HG02852 (cell line): ENCODE data around the gene MYO16.

Experiments
- ATAC-seq: cut with Tn5 transposase; IDR thresholded peaks from one replicate; pipeline ENCODE4 v1.9.1; 2021; ENCODE audit warnings: mild to moderate bottlenecking, moderate library complexity; ENCODE audit not compliant: unreplicated experiment

Gene MYO16

GRCh38 chr13:108629181-108629752, at the start of gene MYO16:
TSS of gene MYO16 (plus strand) at chr13:108629611. CDS start at chr13:108629845, 234 bp downstream.
- no peak for ATAC-seq

- no peak for ATAC-seq
Measured at GRCh38 chr13:108586826-108587225, 42.6 kb upstream of the MYO16 start.

GRCh38 chr13:108588516-108588915, 40.9 kb upstream of the MYO16 start:
- ATAC-seq: no peak

- no peak for ATAC-seq
Measured at GRCh38 chr13:108594153-108594552, 35.3 kb upstream of the MYO16 start.

GRCh38 chr13:108595436-108596274, 33.8 kb upstream of the MYO16 start:
- no peak for ATAC-seq

GRCh38 chr13:108597943-108598342, 31.5 kb upstream of the MYO16 start:
- ATAC-seq: no peak

GRCh38 chr13:108606424-108606823, 23.0 kb upstream of the MYO16 start:
- no peak for ATAC-seq

- ATAC-seq: no peak
Measured at GRCh38 chr13:108609353-108609752, 20.1 kb upstream of the MYO16 start.

- ATAC-seq: no peak
Measured at GRCh38 chr13:108610507-108610906, 18.9 kb upstream of the MYO16 start.

GRCh38 chr13:108615241-108615640, 14.2 kb upstream of the MYO16 start:
- no peak for ATAC-seq

- no peak for ATAC-seq
Measured at GRCh38 chr13:108618233-108618632, 11.2 kb upstream of the MYO16 start.

- no peak for ATAC-seq
Measured at GRCh38 chr13:108621462-108621861, 7.9 kb upstream of the MYO16 start.

- no peak for ATAC-seq
Measured at GRCh38 chr13:108624108-108624507, 5.3 kb upstream of the MYO16 start.

GRCh38 chr13:108624979-108625378, 4.4 kb upstream of the MYO16 start:
- ATAC-seq: no peak

GRCh38 chr13:108629988-108630387, 577 bp downstream of the MYO16 start:
- ATAC-seq: no peak

- ATAC-seq: no peak
Measured at GRCh38 chr13:108632649-108633167, 3.3 kb downstream of the MYO16 start.

- ATAC-seq: no peak
Measured at GRCh38 chr13:108638901-108639300, 9.5 kb downstream of the MYO16 start.

GRCh38 chr13:108643646-108644353, 14.4 kb downstream of the MYO16 start:
- no peak for ATAC-seq

- no peak for ATAC-seq
Measured at GRCh38 chr13:108645376-108645775, 16.0 kb downstream of the MYO16 start.

- no peak for ATAC-seq
Measured at GRCh38 chr13:108650271-108650670, 20.9 kb downstream of the MYO16 start.

- no peak for ATAC-seq
Measured at GRCh38 chr13:108656742-108657141, 27.3 kb downstream of the MYO16 start.

- ATAC-seq: no peak
Measured at GRCh38 chr13:108657519-108657918, 28.1 kb downstream of the MYO16 start.
